NCI-H2227 (cell line): ENCODE measurements around the gene ANTXR2.
A peak's percentile ranks its signal among the peaks of the same experiment; 100 is the strongest.
"Not testable (repeated sequence)": the region's sequence is repeated elsewhere in the genome, so short reads cannot be mapped to it uniquely, and the experiment has no call there.

Experiments used
- DNase-seq: peaks from one replicate; lab custom pipeline; 2025; ENCODE audit not compliant: unreplicated experiment; lab: John Stamatoyannopoulos, UW

The ANTXR2 gene

DNA sequence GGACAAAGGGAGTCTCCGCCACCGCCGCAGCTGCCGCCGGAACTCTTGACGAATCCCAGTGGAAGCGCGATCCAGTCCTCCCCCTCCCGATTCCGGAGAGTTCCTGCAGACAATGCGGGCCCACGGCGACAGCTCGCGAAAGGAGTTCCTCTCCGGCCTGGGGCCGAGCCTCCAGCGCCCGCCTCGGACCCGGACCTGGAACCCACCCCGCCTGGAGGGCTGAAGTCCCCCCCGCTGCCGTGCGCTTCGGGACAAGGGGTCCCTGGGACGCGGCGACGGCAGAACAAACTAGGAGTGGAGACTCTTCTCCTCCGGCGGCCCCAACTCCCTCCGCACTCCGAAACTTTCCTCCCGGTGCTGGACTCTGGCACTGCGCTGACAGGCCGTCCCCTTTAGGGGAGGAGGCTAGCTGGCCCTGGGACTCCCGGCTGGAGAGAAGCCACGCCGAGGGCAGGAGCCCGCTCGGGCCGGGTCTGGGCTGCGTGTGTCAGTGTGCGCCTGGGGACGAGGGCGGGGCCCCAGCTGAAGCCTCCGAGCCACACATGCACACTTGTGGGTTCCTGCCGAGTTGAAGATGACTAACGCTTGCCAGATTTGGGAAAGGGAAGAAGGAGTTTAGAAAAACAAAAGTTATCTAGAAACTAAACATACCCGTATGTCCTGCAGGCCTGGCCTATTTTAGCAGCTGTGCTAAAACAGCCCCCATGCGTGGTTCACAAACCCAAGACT is at the start of gene ANTXR2:
ANTXR2 (minus strand) TSS at position 486 of the 729 bp plus-strand sequence. CDS start 669 bp downstream, outside the sequence.
- DNase-seq, result peak; percentile 58

GRCh38 chr4:80121815-80122214 is 48.8 kb upstream of the ANTXR2 start:
- DNase-seq, result not testable (repeated sequence)

DNA sequence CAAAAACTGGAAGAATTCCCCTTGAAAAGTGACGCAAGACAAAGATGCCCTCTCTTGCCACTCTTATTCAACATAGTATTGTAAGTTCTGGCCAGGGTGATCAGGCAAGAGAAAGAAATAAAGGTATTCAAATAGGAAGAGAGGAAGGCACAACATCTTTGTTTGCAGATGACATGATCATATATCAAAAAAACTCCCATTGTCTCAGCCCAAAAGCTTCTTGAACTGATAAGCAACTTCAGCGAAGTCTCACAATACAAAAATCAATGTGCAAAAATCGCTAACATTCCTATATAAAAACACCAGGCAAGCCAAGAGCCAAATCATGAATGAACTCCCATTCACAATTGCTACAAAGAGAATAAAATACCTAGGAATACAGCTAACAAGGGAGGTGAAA is 46.6 kb upstream of the ANTXR2 start:
- not testable (repeated sequence) for DNase-seq

- DNase-seq, result no peak
Measured at GRCh38 chr4:80116516-80116915, 43.5 kb upstream of the ANTXR2 start.

- DNase-seq, result no peak
Measured at GRCh38 chr4:80115368-80116181, 42.5 kb upstream of the ANTXR2 start.

DNA sequence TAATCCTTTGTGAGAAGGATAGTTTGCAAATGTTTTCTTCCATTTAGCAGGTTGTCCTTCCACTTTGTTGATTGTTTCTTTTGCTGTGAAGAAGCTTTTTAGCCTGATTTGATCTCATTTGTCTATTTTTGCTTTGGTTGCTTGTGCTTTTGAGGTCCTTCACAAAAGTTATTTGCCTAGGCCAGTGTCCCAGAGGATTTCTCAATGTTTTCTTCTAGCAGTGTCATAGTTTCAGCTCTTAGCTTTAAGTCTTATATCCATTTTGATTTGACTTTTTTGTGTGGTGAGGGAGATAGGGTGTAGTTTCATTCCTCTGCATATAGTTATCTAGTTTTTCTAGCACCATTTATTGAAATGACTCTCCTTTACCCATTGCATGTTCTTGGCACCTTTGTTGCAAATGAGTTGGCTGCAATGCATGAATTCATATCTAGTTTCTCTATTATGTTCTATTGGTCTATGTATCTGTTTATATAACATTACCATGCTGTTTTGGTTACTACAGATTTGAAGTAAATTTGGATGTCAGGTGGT is 41.8 kb upstream of the ANTXR2 start:
- no peak for DNase-seq

DNA sequence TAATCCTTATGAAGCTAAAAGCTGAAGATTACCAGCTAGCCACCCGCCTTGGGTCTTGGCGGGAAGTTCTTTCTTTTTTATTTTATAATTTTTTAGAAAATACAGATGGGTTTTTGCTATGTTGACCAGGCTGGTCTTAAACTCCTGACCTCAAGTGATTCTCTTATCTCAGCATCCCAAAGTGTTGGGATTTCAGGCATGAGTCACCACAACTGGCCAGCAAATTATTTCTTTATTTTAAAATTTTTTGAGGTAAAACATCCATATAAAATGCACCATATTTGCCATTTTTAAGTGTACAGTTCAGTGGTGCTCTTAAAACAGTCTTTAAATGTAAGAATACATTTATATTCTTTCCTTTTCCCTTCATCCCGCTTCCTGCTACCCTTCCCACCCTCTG is 40.6 kb upstream of the ANTXR2 start:
- no peak for DNase-seq

DNA sequence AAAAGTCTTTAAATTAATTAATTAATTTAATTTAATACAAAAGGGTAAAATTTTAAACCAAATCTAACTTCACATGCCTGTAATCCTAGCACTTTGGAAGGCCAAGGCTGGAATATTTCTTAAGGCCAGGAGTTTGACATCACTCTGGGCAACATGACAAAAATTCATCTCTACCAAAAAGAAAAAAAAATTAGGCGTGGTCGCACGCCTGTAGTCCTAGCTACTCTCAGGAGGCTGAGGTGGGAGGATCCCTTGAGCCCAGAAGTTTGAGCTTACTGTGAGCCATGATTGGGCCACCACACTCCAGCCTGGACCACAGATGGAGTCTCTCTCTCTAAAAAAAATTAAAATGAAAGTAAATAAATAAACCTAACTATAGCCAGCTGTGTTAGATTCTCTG is 39.2 kb upstream of the ANTXR2 start:
- no peak for DNase-seq

DNA sequence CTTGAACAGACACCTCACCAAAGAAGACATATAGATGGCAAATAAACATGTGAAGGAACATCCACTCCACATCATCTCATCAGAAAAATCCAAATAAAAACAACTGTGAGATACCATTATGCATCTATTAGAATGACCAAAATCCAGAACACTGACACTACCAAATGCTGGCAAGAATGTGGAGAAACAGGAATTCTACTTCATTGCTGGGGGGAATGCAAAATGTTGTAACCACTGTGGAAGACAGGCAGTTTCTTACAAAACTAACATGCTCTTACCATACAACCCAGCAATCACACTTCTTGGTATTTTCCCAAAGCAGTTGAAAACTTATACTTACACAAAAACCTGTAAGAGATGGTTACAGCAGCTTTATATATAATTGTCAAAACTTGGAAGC is 38.2 kb upstream of the ANTXR2 start:
- DNase-seq, result no peak

- DNase-seq, result no peak
Measured at GRCh38 chr4:80107374-80107773, 34.3 kb upstream of the ANTXR2 start.

DNA sequence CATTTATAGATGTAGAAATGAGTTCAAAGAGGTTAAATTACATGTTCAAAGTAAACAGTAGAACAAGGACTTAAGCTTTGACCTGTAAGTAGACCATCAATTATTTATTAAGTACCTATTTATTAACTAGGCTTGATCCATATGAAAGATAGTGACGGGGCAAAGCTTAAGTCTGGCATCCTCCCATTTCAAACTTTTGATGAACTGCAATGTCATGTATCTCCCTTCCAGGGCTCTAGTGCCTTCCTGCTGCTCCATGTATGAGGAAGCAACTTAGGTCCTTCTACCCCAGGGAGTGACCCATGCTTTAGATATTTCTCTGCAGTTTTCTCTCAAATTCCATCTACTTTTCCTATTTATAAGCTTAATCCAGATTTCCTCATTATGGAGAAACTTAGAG is 31.9 kb upstream of the ANTXR2 start:
- DNase-seq, result no peak

DNA sequence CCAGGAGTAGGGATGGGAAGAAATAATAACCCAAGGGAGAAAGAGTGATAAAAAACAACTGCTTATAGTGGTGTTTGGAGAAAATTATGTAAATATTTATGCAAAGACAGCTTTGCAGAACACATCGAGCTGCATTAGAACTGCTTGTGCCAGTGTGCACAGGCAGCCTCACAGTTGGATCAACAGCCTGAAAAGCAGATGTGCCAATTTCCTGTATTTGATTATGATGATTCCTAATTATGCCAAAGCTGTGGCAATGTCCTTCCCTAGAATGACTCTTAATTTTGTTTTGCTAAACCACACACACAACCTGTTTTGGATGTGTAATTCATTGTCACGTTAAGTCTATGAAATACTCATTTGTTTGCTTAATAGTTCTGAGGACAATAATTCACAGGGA is 30.6 kb upstream of the ANTXR2 start:
- DNase-seq, result no peak

GRCh38 chr4:80101792-80102116 is 28.7 kb upstream of the ANTXR2 start:
- no peak for DNase-seq

GRCh38 chr4:80101071-80101791 is 28.2 kb upstream of the ANTXR2 start:
- no peak for DNase-seq

GRCh38 chr4:80099671-80100070 is 26.6 kb upstream of the ANTXR2 start:
- no peak for DNase-seq

- no peak for DNase-seq
Measured at GRCh38 chr4:80098635-80099034, 25.6 kb upstream of the ANTXR2 start.

DNA sequence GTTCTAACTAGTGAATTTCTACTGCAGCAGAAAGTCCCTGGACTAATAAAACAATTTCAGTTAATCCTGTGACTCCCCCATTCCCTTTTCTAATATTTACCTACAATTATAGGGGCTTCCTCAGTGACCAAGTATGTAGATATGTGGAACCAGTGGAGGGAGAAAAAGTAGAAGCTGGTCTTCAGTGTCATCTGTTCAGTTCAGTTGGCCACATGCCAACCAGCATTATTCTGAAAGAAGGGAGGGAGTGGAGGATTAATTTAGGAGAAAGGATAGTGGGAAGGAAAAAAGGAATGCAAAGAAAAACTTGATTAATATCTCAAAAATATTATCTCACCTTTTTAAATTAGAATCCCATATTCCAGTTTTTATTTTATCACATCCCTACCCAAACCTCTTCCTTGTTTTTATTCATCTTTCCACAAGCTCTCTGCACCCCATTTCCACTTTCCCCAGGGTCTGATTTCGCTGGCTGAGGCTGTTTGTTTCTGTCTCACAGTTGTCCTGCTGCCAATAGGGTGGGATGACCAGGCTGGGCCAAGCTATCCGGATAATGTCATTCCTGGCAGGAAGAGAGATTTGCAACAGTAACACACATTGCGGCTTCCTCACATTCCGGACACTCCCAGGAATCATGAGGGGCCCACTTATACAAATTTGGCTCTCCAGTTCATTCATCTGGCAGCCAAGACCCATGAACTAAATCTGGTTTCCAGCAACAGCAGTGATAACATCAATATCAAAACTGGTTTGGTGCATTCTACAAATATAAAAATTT is 24.6 kb upstream of the ANTXR2 start:
- no peak for DNase-seq

DNA sequence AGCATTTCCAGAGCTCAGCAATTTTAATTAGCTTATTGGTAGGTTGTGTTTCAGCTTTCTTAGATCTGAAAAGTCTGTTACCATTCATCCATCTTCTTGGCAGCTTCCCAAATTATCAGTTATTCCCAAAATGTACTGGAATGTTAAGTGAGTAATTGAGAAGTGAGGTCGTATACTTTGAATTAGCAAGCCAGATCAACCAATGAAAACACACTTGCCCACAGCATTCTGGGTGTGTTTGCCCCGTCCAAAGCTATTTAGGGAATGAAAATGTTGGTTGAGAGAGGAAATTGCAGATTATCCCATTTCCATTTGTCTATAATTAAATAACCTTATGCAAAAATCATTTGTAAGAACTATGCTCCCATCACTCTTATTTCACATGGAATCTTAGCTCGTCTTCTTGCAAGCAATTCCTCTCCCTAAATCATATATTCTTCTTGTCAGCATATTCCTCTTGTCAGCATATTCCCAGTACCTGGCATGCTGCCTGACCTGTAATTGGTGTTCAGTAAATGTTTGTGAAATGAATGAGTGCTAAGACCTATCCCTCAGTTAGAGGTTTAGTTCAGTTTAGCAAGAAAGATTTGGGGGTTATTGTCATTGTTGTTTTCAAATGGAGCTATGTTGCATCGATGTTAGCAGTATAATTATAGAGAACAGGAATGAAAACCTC is 23.3 kb upstream of the ANTXR2 start:
- no peak for DNase-seq

DNA sequence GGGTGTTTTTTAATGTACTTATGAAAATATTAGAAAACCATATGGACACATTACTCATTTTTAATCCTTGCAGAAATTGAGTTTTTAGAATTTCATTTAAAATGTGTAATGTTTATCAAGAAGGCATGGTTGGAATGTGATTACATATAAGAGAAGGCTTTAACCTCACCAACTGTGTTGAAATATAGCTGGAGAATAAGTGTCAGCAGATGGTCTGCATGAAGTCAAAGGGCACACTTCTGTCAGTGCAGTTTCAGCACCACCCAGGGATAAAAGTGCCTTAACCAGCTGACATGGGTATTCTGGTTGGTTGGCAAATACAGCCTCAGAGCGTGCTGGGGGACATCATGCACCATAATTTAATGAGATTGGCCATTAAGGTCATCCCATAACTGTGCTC is 21.2 kb upstream of the ANTXR2 start:
- DNase-seq, result no peak

GRCh38 chr4:80093563-80093962 is 20.5 kb upstream of the ANTXR2 start:
- no peak for DNase-seq
